WI38 (cell line): ENCODE data around the gene CHAT.
A peak's percentile ranks its signal among the peaks of the same experiment; 100 is the strongest.

ENCODE experiments used
- H3K4me3 ChIP-seq: 2 replicates; pipeline ENCODE4 v1.5.1; 2011; ENCODE audit warnings: low read depth, mild to moderate bottlenecking, control low read depth, low read length
- CTCF ChIP-seq: IDR thresholded peaks from 2 replicates; pipeline ENCODE4 v1.5.1; 2012; ENCODE audit warnings: low read depth, mild to moderate bottlenecking, control low read depth, low read length

Gene CHAT

GRCh38 chr10:49613882-49614241 is at the start of gene CHAT:
Gene CHAT, plus strand, starts transcription at chr10:49614037. Its CDS starts 153 bp downstream, at chr10:49614190.
- no peak for TF ChIP-seq CTCF
- no peak within 1 kb of the TSS for H3K4me3 ChIP-seq

- H3K4me3 ChIP-seq: no peak overlapping the region
- TF ChIP-seq CTCF: no peak
These were observed 49.3 kb upstream of the CHAT start for GRCh38 chr10:49564461-49565009.

- no peak for TF ChIP-seq CTCF
- no peak overlapping the region for H3K4me3 ChIP-seq
These were observed 46.0 kb upstream of the CHAT start for GRCh38 chr10:49567810-49568209.

- TF ChIP-seq CTCF: no peak
- no peak overlapping the region for H3K4me3 ChIP-seq
These were observed 45.6 kb upstream of the CHAT start for GRCh38 chr10:49568235-49568634.

- no peak overlapping the region for H3K4me3 ChIP-seq
- TF ChIP-seq CTCF: no peak
These were observed 44.7 kb upstream of the CHAT start for GRCh38 chr10:49569031-49569631.

- TF ChIP-seq CTCF: no peak
- no peak overlapping the region for H3K4me3 ChIP-seq
These were observed 42.4 kb upstream of the CHAT start for GRCh38 chr10:49571388-49571787.

GRCh38 chr10:49572594-49573114 is 41.2 kb upstream of the CHAT start:
- no peak for TF ChIP-seq CTCF
- H3K4me3 ChIP-seq: peak overlapping the region; percentile 21
